NCI-H2107 treated with DMSO at 0.1 percent for 48 hours (cell line): ENCODE data around the gene LMLN.
A peak's percentile ranks its signal among the peaks of the same experiment; 100 is the strongest.
"Not testable (repeated sequence)": the region's sequence is repeated elsewhere in the genome, so short reads cannot be mapped to it uniquely, and the experiment has no call there.

Source experiments
- DNase-seq: peaks from one replicate; lab custom pipeline; 2025; ENCODE audit not compliant: unreplicated experiment; lab: John Stamatoyannopoulos, UW

LMLN gene

GRCh38 chr3:198026620-198027019 lies 66.6 kb downstream of the LMLN start:
- peak; percentile 10 for DNase-seq

GRCh38 chr3:198027045-198027798 lies 67.2 kb downstream of the LMLN start:
- DNase-seq: no peak

- DNase-seq: no peak
Observed at GRCh38 chr3:198027799-198028390, 67.9 kb downstream of the LMLN start.

- peak; percentile 53 for DNase-seq
Observed at GRCh38 chr3:198028718-198029117, 68.7 kb downstream of the LMLN start.

- DNase-seq: no peak
Observed at GRCh38 chr3:198030125-198030524, 70.1 kb downstream of the LMLN start.

DNA sequence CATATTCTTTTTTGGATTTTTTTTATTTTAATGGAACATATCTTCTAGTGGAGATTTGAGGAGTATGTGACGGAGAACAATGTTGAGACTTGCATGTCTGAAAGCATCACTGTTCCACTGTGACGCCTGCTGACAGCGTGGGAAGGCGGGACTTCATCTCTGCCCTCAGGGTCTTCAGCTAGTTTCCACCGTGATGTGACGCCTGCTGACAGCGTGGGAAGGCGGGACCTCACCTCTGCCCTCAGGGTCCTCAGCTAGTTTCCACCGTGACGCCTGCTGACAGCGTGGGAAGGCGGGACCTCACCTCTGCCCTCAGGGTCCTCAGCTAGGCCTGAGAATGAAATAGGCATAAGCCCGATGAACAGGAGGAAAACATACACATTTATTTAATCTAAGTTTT lies 70.7 kb downstream of the LMLN start:
- no peak for DNase-seq

GRCh38 chr3:198032039-198032936 lies 72.3 kb downstream of the LMLN start:
- no peak for DNase-seq

- no peak for DNase-seq
Observed at GRCh38 chr3:198043119-198043518, 83.1 kb downstream of the LMLN start.

DNA sequence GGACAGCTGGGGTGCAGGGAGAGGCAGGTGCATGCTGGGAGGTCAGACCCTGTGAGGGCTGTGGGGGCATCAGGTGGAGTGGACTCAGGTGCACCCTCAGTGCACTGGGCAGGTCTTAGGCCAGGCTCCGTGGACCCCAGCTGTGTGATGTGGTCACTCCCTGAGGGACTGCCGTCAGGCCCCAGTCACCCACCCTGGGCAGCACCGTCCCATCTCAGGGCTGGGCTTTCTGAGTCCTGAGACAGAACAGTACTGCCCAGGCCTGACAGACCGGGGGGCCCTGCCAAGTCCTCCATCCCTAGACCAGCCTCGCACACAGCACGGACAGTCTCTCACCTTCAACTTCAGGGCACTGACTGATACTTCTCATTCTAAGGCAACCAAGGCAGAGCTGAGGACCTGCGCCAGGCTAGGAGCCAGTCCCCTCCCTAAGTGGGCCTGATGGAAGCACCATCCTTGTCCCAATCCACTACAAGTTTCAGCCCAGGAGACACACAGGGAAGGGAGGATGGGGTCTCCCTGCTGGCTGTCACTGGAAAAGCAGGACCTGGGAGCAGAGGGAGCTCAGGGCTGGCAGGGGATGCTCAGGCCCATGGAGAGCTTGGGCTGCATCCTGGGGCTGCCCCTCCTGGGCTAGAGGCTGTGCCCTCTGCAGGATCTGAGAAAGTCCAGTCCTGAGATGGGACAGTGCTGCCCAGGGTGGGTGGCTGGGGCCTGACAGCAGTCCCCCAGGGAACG lies 86.3 kb downstream of the LMLN start:
- no peak for DNase-seq

- DNase-seq: no peak
Observed at GRCh38 chr3:198048445-198048844, 88.4 kb downstream of the LMLN start.

DNA sequence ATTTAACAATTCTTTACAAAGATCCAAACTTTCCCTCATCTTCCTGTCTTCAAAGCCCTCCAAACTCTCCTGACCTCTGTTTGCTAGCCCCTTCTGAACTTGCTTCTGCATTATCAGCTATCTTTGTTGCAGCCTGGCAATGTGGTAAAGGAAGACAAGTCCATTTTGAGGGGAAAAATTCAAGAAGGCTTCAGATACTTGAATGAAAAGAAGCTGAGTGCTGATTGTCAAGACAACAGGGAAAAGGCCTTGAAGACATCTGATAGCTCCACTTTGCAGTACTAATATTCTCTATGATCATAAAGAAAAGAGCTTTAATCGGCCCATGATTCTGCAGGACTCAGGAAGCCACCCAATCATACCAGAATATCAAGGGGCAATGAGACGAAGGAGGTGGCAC lies 91.8 kb downstream of the LMLN start:
- no peak for DNase-seq

- not testable (repeated sequence) for DNase-seq
Observed at GRCh38 chr3:198053462-198053861, 93.4 kb downstream of the LMLN start.

DNA sequence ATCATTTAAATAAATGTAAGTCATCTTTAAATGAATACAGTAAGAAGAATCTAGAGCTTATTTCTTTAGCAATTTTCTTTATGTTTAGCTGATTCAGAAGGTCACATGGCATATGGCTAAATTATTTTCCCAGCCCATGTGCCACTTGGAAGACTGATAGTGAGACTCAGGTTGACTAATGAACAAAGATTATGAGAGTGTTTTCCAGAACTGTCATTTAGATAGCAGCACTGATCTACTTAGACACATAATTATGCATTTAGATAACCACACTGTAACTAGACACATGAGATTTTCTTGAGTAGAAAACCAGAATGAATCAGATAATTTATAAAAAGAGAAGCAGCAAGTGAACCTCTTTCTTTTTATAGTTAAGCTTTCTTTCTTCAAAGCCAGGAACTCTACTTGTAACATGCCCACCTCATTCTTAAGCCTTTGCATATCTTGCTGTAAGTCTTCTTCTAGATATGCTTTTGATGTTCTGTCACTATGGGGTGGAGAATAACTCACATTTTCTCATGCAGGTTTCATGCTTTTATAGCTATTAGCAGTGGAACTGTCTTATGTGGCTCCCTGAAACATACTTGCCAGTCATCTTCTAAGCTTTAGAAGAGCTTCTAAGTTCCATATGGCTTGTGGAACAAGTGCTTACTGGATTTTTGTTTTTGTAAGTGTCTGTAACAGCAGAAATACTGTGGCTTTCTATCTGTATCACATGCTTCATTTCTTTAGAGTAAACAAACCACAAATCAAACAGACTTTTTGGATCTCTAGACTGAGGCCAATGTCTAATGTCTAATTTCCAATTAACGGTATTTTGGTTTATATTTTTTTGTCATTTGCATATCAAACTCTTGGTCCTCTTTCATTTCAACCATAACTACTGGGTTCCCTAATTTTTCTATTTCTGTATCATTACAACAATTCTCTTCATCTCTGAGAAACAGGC lies 101.4 kb downstream of the LMLN start:
- no peak for DNase-seq

GRCh38 chr3:198062068-198062465 lies 102.0 kb downstream of the LMLN start:
- no peak for DNase-seq

GRCh38 chr3:198064420-198064819 lies 104.4 kb downstream of the LMLN start:
- no peak for DNase-seq

DNA sequence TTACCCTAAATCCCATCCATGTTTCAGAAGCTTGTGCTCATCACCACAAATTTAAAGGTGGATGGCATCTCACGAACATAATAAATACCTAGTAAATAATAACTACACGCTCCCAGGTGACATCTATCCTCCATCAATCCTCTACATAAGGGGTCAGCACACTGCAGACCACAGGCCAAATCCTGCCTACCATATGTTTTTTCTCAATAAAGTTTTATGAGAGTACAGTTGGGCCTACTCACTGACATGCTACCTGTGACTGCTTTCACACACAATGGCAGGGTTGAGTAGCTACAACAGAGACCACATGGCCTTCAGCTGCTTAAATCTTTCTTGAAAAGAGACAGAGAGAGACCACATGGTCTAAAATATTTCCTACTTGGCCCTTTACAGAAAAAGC lies 105.9 kb downstream of the LMLN start:
- DNase-seq: no peak

GRCh38 chr3:198067416-198067815 lies 107.4 kb downstream of the LMLN start:
- no peak for DNase-seq

DNA sequence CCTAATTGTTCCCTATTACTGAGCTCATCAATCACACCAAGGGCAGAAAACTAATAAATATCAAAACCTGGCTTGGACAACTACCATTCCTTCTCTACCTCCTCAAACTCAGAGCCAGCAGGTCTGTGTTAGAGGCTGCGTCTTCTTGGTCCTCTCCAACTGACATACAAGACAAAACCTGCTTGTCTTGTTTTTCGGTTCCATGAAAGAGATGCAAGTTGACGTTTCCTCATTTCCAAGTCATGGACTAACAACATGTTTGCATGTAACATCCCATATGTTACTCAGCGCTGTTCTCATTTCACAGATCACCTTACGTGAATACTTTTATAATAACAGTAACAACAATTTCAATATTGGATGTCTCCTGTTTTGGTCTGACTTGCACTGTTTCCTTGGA lies 110.9 kb downstream of the LMLN start:
- DNase-seq: no peak

- no peak for DNase-seq
Observed at GRCh38 chr3:198071602-198072287, 111.7 kb downstream of the LMLN start.
